HepG2 (cell line): ENCODE results near the gene DHTKD1. TPM values are rescaled to one million over a fixed set of nuclear protein-coding genes. Genes with fewer than 3 reads are reported as not detected.

Experiments used
- AFF4 ChIP-seq: sonication (generic); formaldehyde crosslinking; IDR thresholded peaks from 2 replicates; pipeline ENCODE4 v1.4.0; 2020; ENCODE audit warnings: missing genetic modification reagents
- ARNTL ChIP-seq: sonication (generic); formaldehyde crosslinking; IDR thresholded peaks from 2 replicates; pipeline ENCODE4 v1.4.0; 2020; ENCODE audit warnings: mild to moderate bottlenecking, missing genetic modification reagents
- ATRX ChIP-seq: sonication (generic); formaldehyde crosslinking; IDR thresholded peaks from 2 replicates; pipeline ENCODE4 v1.4.0; 2020; ENCODE audit warnings: missing genetic modification reagents, borderline replicate concordance
- DNMT1 ChIP-seq: sonication (generic); formaldehyde crosslinking; IDR thresholded peaks from 2 replicates; pipeline ENCODE4 v1.5.1; 2020; ENCODE audit warnings: mild to moderate bottlenecking, missing genetic modification reagents
- EZH2 ChIP-seq: conservative IDR thresholded peaks from 2 replicates; pipeline ENCODE4 v1.6.1; 2012; ENCODE audit warnings: mild to moderate bottlenecking, low read depth, low read length, moderate library complexity
- FOXP1 ChIP-seq, 2 experiments: fragments of 450-650 bp in 1 of 2; IDR thresholded peaks; 2 replicates each; pipeline ENCODE4 v1.6.1; 2017 to 2018; ENCODE audit warnings: antibody characterized with exemption in 1 of 2
- HES4 ChIP-seq: sonication (generic); formaldehyde crosslinking; IDR thresholded peaks from 2 replicates; pipeline ENCODE4 v1.9.0; 2021; ENCODE audit warnings: mild to moderate bottlenecking, missing genetic modification reagents, borderline replicate concordance
- KAT8 ChIP-seq: IDR thresholded peaks from 2 replicates; pipeline ENCODE4 v1.6.1; 2016; ENCODE audit warnings: missing genetic modification reagents, missing compliant biosample characterization
- MBNL3 ChIP-seq: fragments of 250-450 bp; sonication (Bioruptor Pico); conservative IDR thresholded peaks from 2 replicates; pipeline ENCODE4 v1.8.0; 2022; ENCODE audit warnings: mild to moderate bottlenecking, inconsistent platforms
- NFIB ChIP-seq: sonication (generic); formaldehyde crosslinking; IDR thresholded peaks from 2 replicates; pipeline ENCODE4 v1.9.0; 2021; ENCODE audit warnings: missing genetic modification reagents, mild to moderate bottlenecking, borderline replicate concordance
- NR2F1 ChIP-seq, 2 experiments: fragments of 450-650 bp in 1 of 2; formaldehyde crosslinking in 1 of 2; IDR thresholded peaks; 2 replicates each; pipeline versions ENCODE4 v1.5.0 to v1.6.1; 2016 to 2020; ENCODE audit warnings: mild to moderate bottlenecking in 1 of 2, missing compliant biosample characterization in 1 of 2, missing genetic modification reagents in 1 of 2, moderate library complexity in 1 of 2
- NR2F6 ChIP-seq, 2 experiments: IDR thresholded peaks; 2 replicates each; pipeline ENCODE4 v1.6.1; 2016; ENCODE audit warnings: antibody characterized with exemption in 1 of 2, mild to moderate bottlenecking in 1 of 2
- PITX1 ChIP-seq: sonication (generic); formaldehyde crosslinking; IDR thresholded peaks from 2 replicates; pipeline ENCODE4 v1.5.1; 2020; ENCODE audit warnings: mild to moderate bottlenecking, missing genetic modification reagents
- TGIF2 ChIP-seq: IDR thresholded peaks from 2 replicates; pipeline ENCODE4 v1.6.1; 2016; ENCODE audit warnings: control low read depth, missing compliant biosample characterization
- THAP11 ChIP-seq: IDR thresholded peaks from 2 replicates; pipeline ENCODE4 v1.6.1; 2016; ENCODE audit warnings: missing biosample characterization, missing genetic modification reagents
- ZFP82 ChIP-seq: sonication (generic); formaldehyde crosslinking; IDR thresholded peaks from 2 replicates; pipeline ENCODE4 v1.5.1; 2020; ENCODE audit warnings: mild to moderate bottlenecking, missing genetic modification reagents, borderline replicate concordance
- ZMYM4 ChIP-seq: sonication (generic); formaldehyde crosslinking; IDR thresholded peaks from 2 replicates; pipeline ENCODE4 v1.8.1; 2023; ENCODE audit warnings: mild to moderate bottlenecking, missing genetic modification reagents
- ZNF10 ChIP-seq: sonication (generic); formaldehyde crosslinking; IDR thresholded peaks from 2 replicates; pipeline ENCODE4 v1.4.0; 2020; ENCODE audit warnings: mild to moderate bottlenecking, low read depth, missing genetic modification reagents, borderline replicate concordance
- ZNF343 ChIP-seq: sonication (generic); formaldehyde crosslinking; IDR thresholded peaks from 2 replicates; pipeline ENCODE4 v1.4.0; 2020; ENCODE audit warnings: mild to moderate bottlenecking, missing genetic modification reagents
- ZNF362 ChIP-seq: sonication (generic); formaldehyde crosslinking; IDR thresholded peaks from 2 replicates; pipeline ENCODE4 v1.4.0; 2020; ENCODE audit warnings: missing genetic modification reagents, mild to moderate bottlenecking, borderline replicate concordance
- ZNF615 ChIP-seq: sonication (generic); formaldehyde crosslinking; IDR thresholded peaks from 2 replicates; pipeline ENCODE4 v1.5.0; 2020; ENCODE audit warnings: mild to moderate bottlenecking, missing genetic modification reagents, borderline replicate concordance
- ZNF749 ChIP-seq: sonication (generic); formaldehyde crosslinking; IDR thresholded peaks from 2 replicates; pipeline ENCODE4 v1.8.0; 2022; ENCODE audit warnings: mild to moderate bottlenecking, missing genetic modification reagents, moderate library complexity, borderline replicate concordance
- ZNF83 ChIP-seq: sonication (generic); formaldehyde crosslinking; IDR thresholded peaks from 2 replicates; pipeline ENCODE4 v1.4.0; 2020; ENCODE audit warnings: missing genetic modification reagents, mild to moderate bottlenecking, borderline replicate concordance
- ZNF841 ChIP-seq: sonication (generic); formaldehyde crosslinking; IDR thresholded peaks from 2 replicates; pipeline ENCODE4 v1.8.1; 2023; ENCODE audit warnings: missing genetic modification reagents, borderline replicate concordance
- polyA plus RNA-seq, 8 experiments: library from polyadenylated mRNA; depleted of rRNA in 3 of 8; stranded (reverse) in 7 of 8; unstranded in 1 of 8; fragments of >200 nt; fragmentation: Illumina TruSeq in 4 of 8; extraction: Trizol in 4 of 8; gene quantifications; 2 replicates each; pipeline versions ENCODE4 v1.2.1 to v1.2.3, GENCODE V29; 2011 to 2016; ENCODE audit warnings: low read depth in 4 of 8, missing spikeins in 1 of 8, mixed read lengths in 1 of 8; ENCODE audit not compliant: insufficient read depth in 1 of 8
- total RNA-seq, 5 experiments: library from RNA; depleted of rRNA; stranded (reverse); fragments of >200 nt; fragmentation: Illumina TruSeq; extraction: Trizol; gene quantifications; 2 replicates each; pipeline ENCODE4 v1.2.3, GENCODE V29; 2016; ENCODE audit warnings: low read depth in 1 of 5

The DHTKD1 gene
- total and polyA plus RNA-seq, 2 of the 13 experiments (the other 11 are each of a cell fraction or from before 2014, with no cell fraction given) = 9.6 to 14.1 TPM

DNA sequence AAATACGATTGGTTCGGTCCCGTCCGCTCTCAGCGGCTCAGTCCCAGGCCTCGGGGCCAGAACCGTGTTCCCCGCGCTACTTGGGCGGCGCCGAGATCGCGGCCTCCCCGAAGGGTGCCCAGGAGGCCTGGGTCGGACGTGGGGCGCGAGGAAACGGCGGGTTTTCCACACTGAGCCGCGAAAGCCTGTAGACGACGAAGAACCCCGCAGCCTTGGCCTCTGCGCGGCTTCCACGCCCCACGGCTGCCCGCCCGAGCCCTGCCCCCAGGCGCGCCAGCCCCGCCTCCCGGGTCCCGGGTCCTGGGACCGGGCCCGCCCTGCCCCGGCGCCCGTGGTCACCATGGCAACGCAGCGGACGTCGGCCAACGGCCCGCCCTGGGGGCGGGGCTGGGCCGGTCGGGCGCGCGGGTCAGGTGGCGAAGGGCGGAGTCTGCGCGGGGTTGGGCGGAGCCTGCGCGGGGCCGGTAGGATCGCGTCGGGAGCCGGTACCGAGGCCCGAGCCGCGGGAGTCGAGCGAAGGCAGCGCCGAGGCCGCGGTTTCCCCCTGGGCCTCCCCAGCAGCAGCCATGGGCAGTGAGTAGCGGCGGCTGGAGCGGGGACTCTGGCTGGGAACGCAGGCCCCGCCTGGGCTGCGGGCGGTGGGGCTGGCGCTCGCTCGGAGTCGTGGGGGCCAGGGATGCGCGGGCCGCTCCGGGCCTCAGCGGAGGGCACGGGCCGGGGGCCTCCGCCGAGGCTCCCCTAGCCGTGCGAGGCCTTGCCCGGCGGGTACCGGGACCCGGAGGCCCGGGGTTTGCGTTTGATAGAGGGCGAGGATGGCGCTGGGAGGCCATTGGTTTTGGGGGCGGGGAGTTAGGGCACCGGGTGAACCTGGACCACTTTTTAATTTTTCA lies 60.7 kb downstream of the DHTKD1 start, which contains the start of gene SEC61A2 (continued):
- no peak for TF ChIP-seq AFF4 (CRISPR knock-in tag)
- TF ChIP-seq NR2F6 (IDR thresholded peaks at IDR 0.05) = no peak
- TF ChIP-seq NR2F6 (CRISPR knock-in tag; IDR thresholded peaks at IDR 0.05) = 0 out of 2 replicates have a peak, but pooled peaks have one; percentile 19
- no peak for TF ChIP-seq FOXP1 (IDR thresholded peaks at IDR 0.05)
- no peak for TF ChIP-seq FOXP1 (CRISPR knock-in tag; IDR thresholded peaks at IDR 0.05)
- peak; percentile 93 for TF ChIP-seq ZNF362 (CRISPR knock-in tag)
- no peak for TF ChIP-seq ZNF841 (CRISPR knock-in tag)
- peak; percentile 55; the same call in 1 of the 2 replicates for TF ChIP-seq ZMYM4 (CRISPR knock-in tag)
- TF ChIP-seq ATRX (CRISPR knock-in tag) = no peak
- TF ChIP-seq EZH2 = no peak
- no peak for TF ChIP-seq TGIF2
- no peak for TF ChIP-seq ZNF83 (CRISPR knock-in tag)
- TF ChIP-seq PITX1 (CRISPR knock-in tag) = no peak
- no peak for TF ChIP-seq MBNL3 (CRISPR knock-in tag)
- no peak for TF ChIP-seq HES4 (CRISPR knock-in tag)
- peak; percentile 34; the same call in 1 of the 2 replicates for TF ChIP-seq THAP11 (CRISPR knock-in tag)
- TF ChIP-seq ZNF10 (CRISPR knock-in tag) = no peak
- no peak for TF ChIP-seq DNMT1 (CRISPR knock-in tag)
- TF ChIP-seq ZFP82 (CRISPR knock-in tag) = peak; percentile 87; the same call in 1 of the 2 replicates
- TF ChIP-seq ARNTL (CRISPR knock-in tag) = peak; percentile 13; the same call in 1 of the 2 replicates
- TF ChIP-seq ZNF749 (CRISPR knock-in tag) = no peak
- no peak for TF ChIP-seq ZNF615 (CRISPR knock-in tag)
- TF ChIP-seq KAT8 = no peak; the same call in 1 of the 2 replicates
- TF ChIP-seq NFIB = no peak
- no peak for TF ChIP-seq ZNF343 (CRISPR knock-in tag)
- TF ChIP-seq NR2F1 (CRISPR knock-in tag; IDR thresholded peaks at IDR 0.05) = no peak
